IMR-90 (cell line): ENCODE measurements around the gene ZNF362. TPM values are rescaled to one million over a fixed set of nuclear protein-coding genes. Genes with fewer than 3 reads are reported as not detected.

Experiments
- ATAC-seq: fragments of 200-7000 bp; cut with Tn5 transposase; 2 replicates; pipeline ENCODE4 v1.9.1; 2020; ENCODE audit warnings: low read depth, mild to moderate bottlenecking, moderate library complexity
- BruUV-seq: library from RNA; stranded (reverse); fragments of 400-500 nt; replicated peaks from 2 replicates; lab custom pipeline; 2021; lab: Mats Ljungman, UMichigan
- CTCF ChIA-PET: fragments of 300-600 bp; formaldehyde crosslinking; extraction: SDS; loops from one replicate; lab custom pipeline; 2021; ENCODE audit warnings: antibody characterized with exemption; lab: Yijun Ruan, JAX
- POLR2A ChIA-PET: fragments of 300-600 bp; sonication (Branson Sonifier 250); formaldehyde crosslinking; loops from one replicate; lab custom pipeline; 2022; ENCODE audit warnings: antibody characterized with exemption; ENCODE audit not compliant: unreplicated experiment; lab: Charles Lee
- DNase-seq: peaks from one replicate; pipeline ENCODE4 v3.0.0; 2013
- H2AFZ ChIP-seq: replicated peaks from 2 replicates; pipeline ENCODE3; 2013; ENCODE audit warnings: low read length, mild to moderate bottlenecking; ENCODE audit not compliant: poor library complexity
- H2AK5ac ChIP-seq: 2 replicates; pipeline ENCODE4 v1.6.1; 2013; ENCODE audit warnings: low read depth, low read length, inconsistent platforms
- H2AK9ac ChIP-seq: replicated peaks from 2 replicates; pipeline ENCODE3; 2013; ENCODE audit warnings: mild to moderate bottlenecking, low read depth, low read length, moderate library complexity; ENCODE audit not compliant: poor library complexity
- H2BK120ac ChIP-seq: 2 replicates; pipeline ENCODE4 v1.6.1; 2013; ENCODE audit warnings: low read depth, low read length, inconsistent platforms
- H2BK15ac ChIP-seq: 3 replicates; pipeline ENCODE4 v1.6.1; 2013; ENCODE audit warnings: low read depth, low read length, inconsistent platforms
- H2BK20ac ChIP-seq: 2 replicates; pipeline ENCODE4 v1.6.1; 2013; ENCODE audit warnings: low read depth, mild to moderate bottlenecking, inconsistent platforms, low read length, moderate library complexity
- H2BK5ac ChIP-seq: 2 replicates; pipeline ENCODE4 v1.6.1; 2013; ENCODE audit warnings: mild to moderate bottlenecking, low read depth, low read length, inconsistent platforms; ENCODE audit not compliant: poor library complexity, severe bottlenecking
- H3K14ac ChIP-seq: replicated peaks from 2 replicates; pipeline ENCODE4 v1.6.1; 2013; ENCODE audit warnings: low read depth, low read length, inconsistent platforms
- H3K18ac ChIP-seq: 2 replicates; pipeline ENCODE4 v1.6.1; 2013; ENCODE audit warnings: low read depth, low read length, control low read depth
- H3K23ac ChIP-seq: 2 replicates; pipeline ENCODE4 v1.6.1; 2013; ENCODE audit warnings: low read depth, low read length, inconsistent platforms
- H3K27ac ChIP-seq: 2 replicates; pipeline ENCODE4 v1.5.1; 2013; ENCODE audit warnings: mild to moderate bottlenecking, control low read depth, low read length; ENCODE audit not compliant: insufficient read depth
- H3K27me3 ChIP-seq: 2 replicates; pipeline ENCODE4 v1.6.1; 2013; ENCODE audit warnings: low read length; ENCODE audit not compliant: control insufficient read depth, insufficient read depth
- H3K36me3 ChIP-seq: 2 replicates; pipeline ENCODE4 v1.6.1; 2013; ENCODE audit warnings: low read length, mixed read lengths; ENCODE audit not compliant: control insufficient read depth, insufficient read depth
- H3K4ac ChIP-seq: 2 replicates; pipeline ENCODE4 v1.6.1; 2013; ENCODE audit warnings: low read depth, low read length, inconsistent platforms
- H3K4me1 ChIP-seq: 2 replicates; pipeline ENCODE4 v1.6.1; 2013; ENCODE audit warnings: low read length, mixed read lengths; ENCODE audit not compliant: control insufficient read depth, insufficient read depth
- H3K4me2 ChIP-seq: 2 replicates; pipeline ENCODE4 v1.6.1; 2013; ENCODE audit warnings: low read depth, mild to moderate bottlenecking, control low read depth, low read length, moderate library complexity
- H3K4me3 ChIP-seq: 2 replicates; pipeline ENCODE4 v1.5.1; 2013; ENCODE audit warnings: low read depth, mild to moderate bottlenecking, control low read depth, low read length, moderate library complexity; ENCODE audit not compliant: insufficient read depth
- H3K56ac ChIP-seq: 2 replicates; pipeline ENCODE4 v1.6.1; 2013; ENCODE audit warnings: low read length, inconsistent platforms; ENCODE audit not compliant: insufficient read depth; ENCODE audit errors: extremely low read depth
- H3K79me1 ChIP-seq, 2 experiments: 2 replicates each; pipeline ENCODE4 v1.6.1; 2013; ENCODE audit warnings: low read length in 2 of 2, inconsistent platforms in 1 of 2, low read depth in 1 of 2
- H3K9ac ChIP-seq: 2 replicates; pipeline ENCODE4 v1.6.1; 2013; ENCODE audit warnings: low read depth, low read length, control low read depth
- H3K9me1 ChIP-seq: 2 replicates; pipeline ENCODE4 v1.6.1; 2013; ENCODE audit warnings: low read length, inconsistent platforms; ENCODE audit not compliant: insufficient read depth
- H3K9me3 ChIP-seq: 2 replicates; pipeline ENCODE4 v1.6.1; 2013; ENCODE audit warnings: low read length; ENCODE audit not compliant: control insufficient read depth, insufficient read depth
- H4K20me1 ChIP-seq: 2 replicates; pipeline ENCODE4 v1.6.1; 2013; ENCODE audit warnings: low read length, inconsistent platforms; ENCODE audit not compliant: insufficient read depth
- H4K5ac ChIP-seq: 2 replicates; pipeline ENCODE4 v1.6.1; 2013; ENCODE audit warnings: mild to moderate bottlenecking, low read depth, low read length, control low read depth
- H4K8ac ChIP-seq, 2 experiments: 2 replicates each; pipeline ENCODE4 v1.6.1; 2013; ENCODE audit warnings: low read depth in 2 of 2, low read length in 2 of 2, control low read depth in 1 of 2, inconsistent platforms in 1 of 2
- H4K91ac ChIP-seq: 2 replicates; pipeline ENCODE4 v1.6.1; 2013; ENCODE audit warnings: low read depth, low read length, inconsistent platforms; ENCODE audit not compliant: insufficient read depth
- BHLHE40 ChIP-seq: fragments of 150-350 bp; IDR thresholded peaks from 2 replicates; pipeline ENCODE4 v1.6.1; 2016; ENCODE audit warnings: mild to moderate bottlenecking, low read depth, low read length
- CEBPB ChIP-seq: IDR thresholded peaks from 2 replicates; pipeline ENCODE4 v1.6.1; 2012; ENCODE audit warnings: low read depth, low read length, improper control_type of control experiment
- FOS ChIP-seq: fragments of 150-350 bp; IDR thresholded peaks from 2 replicates; pipeline ENCODE4 v1.6.1; 2016; ENCODE audit warnings: low read depth, low read length
- MAFK ChIP-seq: IDR thresholded peaks from 2 replicates; pipeline ENCODE4 v1.6.1; 2012; ENCODE audit warnings: low read depth, low read length, improper control_type of control experiment
- MAZ ChIP-seq: IDR thresholded peaks from 2 replicates; pipeline ENCODE4 v1.6.1; 2012; ENCODE audit warnings: low read depth, mild to moderate bottlenecking, low read length, improper control_type of control experiment, moderate library complexity, borderline replicate concordance
- NFE2L2 ChIP-seq: fragments of 150-350 bp; IDR thresholded peaks from 2 replicates; pipeline ENCODE4 v1.6.1; 2016; ENCODE audit warnings: low read depth, mild to moderate bottlenecking, low read length
- POLR2A ChIP-seq: IDR thresholded peaks from 2 replicates; pipeline ENCODE4 v1.6.1; 2012; ENCODE audit warnings: mild to moderate bottlenecking, low read depth, low read length
- RAD21 ChIP-seq: IDR thresholded peaks from 2 replicates; pipeline ENCODE4 v1.6.1; 2012; ENCODE audit warnings: low read length, improper control_type of control experiment
- RFX5 ChIP-seq: IDR thresholded peaks from 2 replicates; pipeline ENCODE4 v1.8.0; 2012; ENCODE audit warnings: low read depth, mild to moderate bottlenecking, low read length, moderate library complexity
- SMC3 ChIP-seq: fragments of 150-350 bp; IDR thresholded peaks from 2 replicates; pipeline ENCODE4 v1.6.1; 2016; ENCODE audit warnings: low read depth, mild to moderate bottlenecking, antibody characterized with exemption, low read length, moderate library complexity
- WGBS, 2 experiments: methylation state at CpG; one replicate each; pipeline versions ENCODE4 v1.1.5 to v1.1.7; 2013; ENCODE audit warnings: missing lambda C conversion rate in 2 of 2; ENCODE audit not compliant: insufficient read length in 1 of 2; ENCODE audit errors: extremely low coverage in 2 of 2; 5-methylcytosine and 5-hydroxymethylcytosine counted together
- dilution Hi-C: fragments of 300-500 bp; cut with HindIII; formaldehyde crosslinking; loops from one replicate; pipeline ENCODE4 v1.14.3; 2018; ENCODE audit warnings: low sequenced_read_pairs; ENCODE audit not compliant: unreplicated experiment
- in situ Hi-C: fragments of 300-500 bp; cut with MboI; formaldehyde crosslinking; loops from 3 replicates; pipeline ENCODE4 v1.14.3; 2019; ENCODE audit warnings: low sequenced_read_pairs, inconsistent platforms, mixed read lengths
- intact Hi-C: fragments of 100-400 bp; cut with micrococcal nuclease; formaldehyde crosslinking; loops from 2 replicates; pipeline ENCODE4 v1.10.0; 2022
- polyA plus RNA-seq, 3 experiments: library from polyadenylated mRNA; depleted of rRNA; stranded (reverse); fragments of >200 nt; gene quantifications; 2 replicates each; pipeline ENCODE4 v1.2.3, GENCODE V29; 2012; ENCODE audit warnings: low replicate concordance in 1 of 3
- total RNA-seq: library from RNA; depleted of rRNA; stranded (reverse); fragments of >200 nt; gene quantifications from 2 replicates; pipeline ENCODE4 v1.2.3, GENCODE V29; 2012
- TF ChIP-seq, protein P1 (sequence below): fragments of 150-350 bp; IDR thresholded peaks from 2 replicates; pipeline ENCODE4 v1.6.1; 2016; ENCODE audit warnings: low read depth, mild to moderate bottlenecking, low read length, moderate library complexity, borderline replicate concordance

ZNF362 gene
- total and polyA plus RNA-seq, 2 of the 4 experiments (the other 2 are of a cell fraction), result 5.7 to 12.9 TPM

DNA sequence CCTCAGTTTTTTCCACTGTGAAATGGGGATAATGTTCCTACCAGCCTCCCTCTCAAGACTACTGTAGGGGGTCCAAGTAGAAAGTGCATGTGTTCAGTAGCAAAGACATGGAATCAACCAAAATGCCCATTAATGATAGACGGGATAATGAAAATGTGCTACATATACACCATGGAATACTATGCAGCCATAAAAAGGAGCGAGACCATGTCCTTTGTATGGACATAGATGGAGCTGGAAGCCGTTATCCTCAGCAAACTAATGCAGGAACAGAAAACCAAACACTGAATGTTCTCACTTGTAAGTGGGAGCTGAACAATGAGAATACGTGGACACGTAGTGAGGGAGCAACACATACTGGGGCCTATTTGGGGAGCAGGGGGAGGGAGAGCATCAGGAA lies 6.1 kb upstream of the ZNF362 start:
- H3K56ac ChIP-seq, result no peak overlapping the region
- dilution Hi-C loops, result no loop called here
- H2BK5ac ChIP-seq, result no peak overlapping the region
- intact Hi-C loops, result no loop called here
- H3K14ac ChIP-seq, result no peak overlapping the region
- H3K9me1 ChIP-seq, result no peaks in the 10 kb centered on the region; the same call in 1 of the 2 replicates
- no peak overlapping the region for H3K23ac ChIP-seq
- no peak overlapping the region for H2AK5ac ChIP-seq
- no peaks in the 10 kb centered on the region for H3K79me1 ChIP-seq
- H4K5ac ChIP-seq, result no peak overlapping the region
- CTCF ChIA-PET, result no interaction called here
- H3K4me3 ChIP-seq, result no peak overlapping the region
- in situ Hi-C loops, result no loop called here
- POLR2A ChIA-PET, result no interaction called here
- no peak overlapping the region for H4K91ac ChIP-seq
- 0 out of 2 replicates have a peak, but pooled peaks cover 2% of the 10 kb centered on the region for H3K9me3 ChIP-seq
- no peak overlapping the region for H4K8ac ChIP-seq
- H2AK9ac ChIP-seq, result no peak overlapping the region
- H3K4me2 ChIP-seq, result no peak overlapping the region
- peaks cover 28% of the 10 kb centered on the region for H3K27me3 ChIP-seq
- TF ChIP-seq BHLHE40, result no peak
- TF ChIP-seq RAD21, result no peak
- TF ChIP-seq FOS, result no peak
- no peak for TF ChIP-seq RFX5
- TF ChIP-seq, protein P1, sequence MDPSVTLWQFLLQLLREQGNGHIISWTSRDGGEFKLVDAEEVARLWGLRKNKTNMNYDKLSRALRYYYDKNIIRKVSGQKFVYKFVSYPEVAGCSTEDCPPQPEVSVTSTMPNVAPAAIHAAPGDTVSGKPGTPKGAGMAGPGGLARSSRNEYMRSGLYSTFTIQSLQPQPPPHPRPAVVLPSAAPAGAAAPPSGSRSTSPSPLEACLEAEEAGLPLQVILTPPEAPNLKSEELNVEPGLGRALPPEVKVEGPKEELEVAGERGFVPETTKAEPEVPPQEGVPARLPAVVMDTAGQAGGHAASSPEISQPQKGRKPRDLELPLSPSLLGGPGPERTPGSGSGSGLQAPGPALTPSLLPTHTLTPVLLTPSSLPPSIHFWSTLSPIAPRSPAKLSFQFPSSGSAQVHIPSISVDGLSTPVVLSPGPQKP, result no peak
- TF ChIP-seq SMC3, result no peak
- no peak for TF ChIP-seq MAFK
- TF ChIP-seq CEBPB, result no peak
- no peak for TF ChIP-seq POLR2A
- no peak for TF ChIP-seq NFE2L2
- no peak for TF ChIP-seq MAZ
- H2AFZ ChIP-seq, result no peak overlapping the region
- WGBS, 2 experiments, result 100% methylated on average over 2 of the region's 5 CpGs; no CpG with 5 or more reads in 1 of the 2 experiments
- DNase-seq (no peak), ATAC-seq (no peak)
- no peak overlapping the region for H2BK20ac ChIP-seq
- no peak overlapping the region for H3K27ac ChIP-seq
- no TSS peak for BruUV-seq
- H3K36me3 ChIP-seq, result no peaks in the 10 kb centered on the region
- no peak overlapping the region for H2BK120ac ChIP-seq
- H3K4ac ChIP-seq, result no peak overlapping the region
- no peak overlapping the region for H3K9ac ChIP-seq
- no peaks in the 10 kb centered on the region for H3K4me1 ChIP-seq
- H3K18ac ChIP-seq, result no peak overlapping the region
- H2BK15ac ChIP-seq, result no peak overlapping the region
- H4K20me1 ChIP-seq, result no peaks in the 10 kb centered on the region
